Gastrocnemius medialis (tissue), 4 donors: ENCODE measurements around the gene SELENOO. TPM values are rescaled to one million over a fixed set of nuclear protein-coding genes. Genes with fewer than 3 reads are reported as not detected.

ENCODE experiments used
- ATAC-seq, 2 donors: fragments of 150-250 bp; one replicate each; pipeline ENCODE4 v1.9.1; 2016
- DNase-seq, 2 donors: peaks; one replicate each; pipeline ENCODE4 v3.0.0-alpha.2; 2019
- H3K27ac ChIP-seq, 4 donors: fragments of 200-600 bp; sonication (generic); 1 replicate in 1 of 4; 2 replicates in 3 of 4; pipeline ENCODE4 v1.5.1; 2016 to 2018; ENCODE audit warnings: mild to moderate bottlenecking in 2 of 4, moderate library complexity in 1 of 4
- H3K27me3 ChIP-seq, 3 donors: fragments of 200-600 bp; sonication (generic) in 2 of 3; 1 replicate in 1 of 3; 2 replicates in 2 of 3; pipeline versions ENCODE4 v1.5.1 to v1.6.0; 2016 to 2019; ENCODE audit warnings: mild to moderate bottlenecking in 1 of 3, moderate library complexity in 1 of 3
- H3K36me3 ChIP-seq, 2 donors: fragments of 200-600 bp; sonication (generic) in 1 of 2; one replicate each; pipeline ENCODE4 v1.5.1; 2017 to 2018
- H3K4me1 ChIP-seq, 2 donors: fragments of 200-600 bp; sonication (generic) in 1 of 2; one replicate each; pipeline ENCODE4 v1.5.1; 2016 to 2017; ENCODE audit warnings: mild to moderate bottlenecking in 2 of 2
- H3K4me3 ChIP-seq, 4 donors: fragments of 200-600 bp; sonication (generic) in 3 of 4; 1 replicate in 1 of 4; 2 replicates in 3 of 4; pipeline ENCODE4 v1.5.1; 2016 to 2019; ENCODE audit warnings: mild to moderate bottlenecking in 2 of 4
- H3K9me3 ChIP-seq, 3 donors: fragments of 200-600 bp; sonication (generic) in 2 of 3; 1 replicate in 1 of 3; 2 replicates in 2 of 3; pipeline ENCODE4 v1.5.1; 2016 to 2019
- POLR2A ChIP-seq, 2 donors: fragments of 450-650 bp; IDR thresholded peaks; one replicate each; pipeline ENCODE4 v1.6.1; 2017; ENCODE audit warnings: antibody characterized with exemption in 2 of 2, mild to moderate bottlenecking in 2 of 2, moderate library complexity in 2 of 2
- in situ Hi-C, 4 donors: fragments of 200-750 bp; cut with MboI; loops; one replicate each; pipeline versions ENCODE4 v1.15.0 to v1.8.0; 2017; ENCODE audit warnings: low sequenced_read_pairs in 4 of 4
- intact Hi-C: fragments of 100-400 bp; cut with DNase I; formaldehyde crosslinking; loops from one replicate; pipeline ENCODE4 v1.15.1; 2023; ENCODE audit warnings: low total_unique reads
- total RNA-seq, 4 donors: library from RNA; depleted of rRNA; stranded (reverse); fragments of >200 nt; gene quantifications; one replicate each; pipeline versions ENCODE4 v1.1.0 to v1.2.3, GENCODE V29; 2016
- TF ChIP-seq, protein P1 (sequence below), 5 experiments: fragments of 450-650 bp in 3 of 5; fragments of 200-600 bp in 2 of 5; sonication (generic) in 2 of 5; IDR thresholded peaks in 4 of 5; conservative IDR thresholded peaks in 1 of 5; 1 replicate in 4 of 5; 2 replicates in 1 of 5; pipeline ENCODE4 v1.5.1; 2016 to 2019; ENCODE audit warnings: antibody characterized with exemption in 5 of 5, mild to moderate bottlenecking in 3 of 5, moderate library complexity in 3 of 5

The SELENOO gene, protein sequence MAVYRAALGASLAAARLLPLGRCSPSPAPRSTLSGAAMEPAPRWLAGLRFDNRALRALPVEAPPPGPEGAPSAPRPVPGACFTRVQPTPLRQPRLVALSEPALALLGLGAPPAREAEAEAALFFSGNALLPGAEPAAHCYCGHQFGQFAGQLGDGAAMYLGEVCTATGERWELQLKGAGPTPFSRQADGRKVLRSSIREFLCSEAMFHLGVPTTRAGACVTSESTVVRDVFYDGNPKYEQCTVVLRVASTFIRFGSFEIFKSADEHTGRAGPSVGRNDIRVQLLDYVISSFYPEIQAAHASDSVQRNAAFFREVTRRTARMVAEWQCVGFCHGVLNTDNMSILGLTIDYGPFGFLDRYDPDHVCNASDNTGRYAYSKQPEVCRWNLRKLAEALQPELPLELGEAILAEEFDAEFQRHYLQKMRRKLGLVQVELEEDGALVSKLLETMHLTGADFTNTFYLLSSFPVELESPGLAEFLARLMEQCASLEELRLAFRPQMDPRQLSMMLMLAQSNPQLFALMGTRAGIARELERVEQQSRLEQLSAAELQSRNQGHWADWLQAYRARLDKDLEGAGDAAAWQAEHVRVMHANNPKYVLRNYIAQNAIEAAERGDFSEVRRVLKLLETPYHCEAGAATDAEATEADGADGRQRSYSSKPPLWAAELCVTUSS
- 10 to 100 TPM; 26.4 to 54.9 (median 34.0) TPM for total RNA-seq

DNA sequence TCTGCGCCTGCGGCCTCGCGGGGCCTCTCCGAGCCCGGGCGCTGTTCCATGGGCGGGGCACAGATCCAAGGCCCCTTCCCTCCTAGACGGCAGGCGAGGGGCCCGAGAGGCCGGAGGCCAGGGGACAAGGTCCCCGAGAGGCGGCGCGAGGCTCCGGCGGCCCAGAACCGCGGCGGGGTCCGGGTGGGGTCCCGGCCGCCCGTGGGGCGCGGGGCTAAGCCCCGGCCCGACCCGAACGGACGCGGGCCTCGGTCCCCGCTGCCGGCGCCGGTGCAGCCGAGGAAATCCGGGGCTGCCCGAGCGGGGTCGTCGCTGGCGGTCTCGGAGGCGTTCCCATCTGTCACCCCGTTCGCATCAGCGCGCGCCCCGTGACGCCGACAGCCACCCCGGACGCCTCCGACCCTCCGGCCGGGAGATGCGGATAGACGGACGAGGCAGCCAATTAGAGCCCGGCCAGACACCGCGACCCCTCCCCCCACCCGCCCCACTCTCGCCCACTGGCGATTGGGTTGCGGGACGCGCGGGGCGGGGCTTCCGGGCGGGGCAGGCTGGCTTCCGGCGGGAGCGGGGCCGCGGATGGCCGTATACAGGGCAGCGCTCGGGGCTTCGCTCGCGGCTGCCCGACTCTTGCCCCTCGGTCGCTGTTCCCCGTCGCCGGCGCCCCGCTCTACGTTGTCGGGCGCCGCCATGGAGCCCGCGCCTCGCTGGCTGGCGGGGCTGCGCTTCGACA lies at the start of gene SELENOO:
Gene SELENOO, plus strand, starts transcription at position 551 of the 730 bp plus-strand sequence. Its CDS starts 26 bp downstream, at position 577.
- ATAC-seq (peak; percentile 90 to 92), DNase-seq (peak; percentile 87 to 90)
- no peaks in the 10 kb centered on the region for H3K9me3 ChIP-seq
- H3K4me3 ChIP-seq, result peak within 1 kb of the TSS; percentile 60 to 91 (median 74)
- in situ Hi-C loops (loop anchor here in 1 of 4 donors (10.0 kb wide), 1 partner anchor 266 kb away; no protein-coding TSS in a partner anchor), intact Hi-C loops (loop anchor here (1.0 to 10.0 kb wide), 2 partner anchors 15 to 266 kb away; partner anchors contain the start of gene TRABD)
- H3K4me1 ChIP-seq, result peaks cover 29 to 32% of the 10 kb centered on the region in 2 donors
- TF ChIP-seq, protein P1, sequence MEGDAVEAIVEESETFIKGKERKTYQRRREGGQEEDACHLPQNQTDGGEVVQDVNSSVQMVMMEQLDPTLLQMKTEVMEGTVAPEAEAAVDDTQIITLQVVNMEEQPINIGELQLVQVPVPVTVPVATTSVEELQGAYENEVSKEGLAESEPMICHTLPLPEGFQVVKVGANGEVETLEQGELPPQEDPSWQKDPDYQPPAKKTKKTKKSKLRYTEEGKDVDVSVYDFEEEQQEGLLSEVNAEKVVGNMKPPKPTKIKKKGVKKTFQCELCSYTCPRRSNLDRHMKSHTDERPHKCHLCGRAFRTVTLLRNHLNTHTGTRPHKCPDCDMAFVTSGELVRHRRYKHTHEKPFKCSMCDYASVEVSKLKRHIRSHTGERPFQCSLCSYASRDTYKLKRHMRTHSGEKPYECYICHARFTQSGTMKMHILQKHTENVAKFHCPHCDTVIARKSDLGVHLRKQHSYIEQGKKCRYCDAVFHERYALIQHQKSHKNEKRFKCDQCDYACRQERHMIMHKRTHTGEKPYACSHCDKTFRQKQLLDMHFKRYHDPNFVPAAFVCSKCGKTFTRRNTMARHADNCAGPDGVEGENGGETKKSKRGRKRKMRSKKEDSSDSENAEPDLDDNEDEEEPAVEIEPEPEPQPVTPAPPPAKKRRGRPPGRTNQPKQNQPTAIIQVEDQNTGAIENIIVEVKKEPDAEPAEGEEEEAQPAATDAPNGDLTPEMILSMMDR (IDR thresholded peaks at IDR 0.05 in 4 of 5, conservative IDR thresholded peaks at IDR 0.05 in 1 of 5), result no peak
- TF ChIP-seq POLR2A (IDR thresholded peaks at IDR 0.05), result peak; percentile 94 to 98
- H3K27ac ChIP-seq, result peak within 1 kb of the TSS; percentile 70 to 89 (median 82)
- H3K36me3 ChIP-seq, result peaks cover 0 to 21% of the 10 kb centered on the region in 2 donors
- no peaks in the 10 kb centered on the region for H3K27me3 ChIP-seq

DNA sequence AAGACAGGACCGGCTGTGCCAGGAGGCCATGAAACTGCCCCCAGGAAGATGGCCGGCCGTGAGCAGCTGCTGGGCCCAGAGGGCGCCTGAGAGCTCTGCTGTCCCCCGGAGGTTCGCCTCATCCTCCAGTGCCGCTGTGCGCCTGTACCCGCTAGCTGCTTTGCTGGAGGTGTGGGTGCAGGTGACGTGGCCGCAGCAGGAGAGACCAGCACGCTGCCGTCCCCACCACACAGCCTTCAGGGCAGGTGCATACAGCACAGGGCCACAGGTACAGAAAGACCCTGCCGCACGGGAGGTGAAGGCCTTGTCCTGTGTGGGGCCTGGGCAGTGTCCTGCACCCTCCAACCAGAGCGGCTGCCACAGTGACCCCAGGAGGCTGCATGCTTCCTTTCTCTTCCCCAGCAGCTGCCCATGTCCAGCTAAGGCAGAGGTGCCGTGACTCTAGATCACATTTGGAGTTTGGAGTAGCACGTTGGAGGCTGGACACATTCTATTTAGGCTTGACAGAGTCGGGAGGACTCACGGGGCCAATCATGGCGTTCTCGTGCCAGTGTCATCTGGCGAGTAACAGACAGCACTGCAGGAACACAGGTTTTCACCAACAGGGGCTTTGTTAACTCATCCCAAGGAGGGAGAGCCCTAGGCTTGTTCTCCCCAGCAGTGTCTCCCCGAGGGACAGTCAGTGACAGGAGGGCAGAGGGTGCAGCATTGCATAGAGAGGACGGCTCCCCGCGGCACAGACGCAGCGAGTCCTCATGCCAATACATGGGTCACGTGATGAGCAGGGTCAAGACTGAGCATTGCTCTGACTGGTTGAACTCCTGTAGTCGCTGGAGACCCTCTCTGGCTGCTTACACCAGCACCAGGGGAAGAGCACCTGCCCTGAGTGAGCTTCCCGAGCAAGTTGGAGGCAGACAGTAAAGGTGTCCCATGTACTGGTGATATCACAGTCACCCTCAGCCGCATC lies 49.0 kb upstream of the SELENOO start:
- intact Hi-C loops (no loop called here), in situ Hi-C loops (no loop called here)
- TF ChIP-seq, protein P1 (IDR thresholded peaks at IDR 0.05 in 4 of 5, conservative IDR thresholded peaks at IDR 0.05 in 1 of 5), result no peak
- no peak for TF ChIP-seq POLR2A (IDR thresholded peaks at IDR 0.05)
- H3K4me1 ChIP-seq, result no peaks in the 10 kb centered on the region
- no peak for DNase-seq
- no peaks in the 10 kb centered on the region for H3K9me3 ChIP-seq
- ATAC-seq, result no peak
- no peaks in the 10 kb centered on the region for H3K27me3 ChIP-seq
- H3K4me3 ChIP-seq, result no peak overlapping the region
- no peak overlapping the region for H3K27ac ChIP-seq
- no peaks in the 10 kb centered on the region for H3K36me3 ChIP-seq

DNA sequence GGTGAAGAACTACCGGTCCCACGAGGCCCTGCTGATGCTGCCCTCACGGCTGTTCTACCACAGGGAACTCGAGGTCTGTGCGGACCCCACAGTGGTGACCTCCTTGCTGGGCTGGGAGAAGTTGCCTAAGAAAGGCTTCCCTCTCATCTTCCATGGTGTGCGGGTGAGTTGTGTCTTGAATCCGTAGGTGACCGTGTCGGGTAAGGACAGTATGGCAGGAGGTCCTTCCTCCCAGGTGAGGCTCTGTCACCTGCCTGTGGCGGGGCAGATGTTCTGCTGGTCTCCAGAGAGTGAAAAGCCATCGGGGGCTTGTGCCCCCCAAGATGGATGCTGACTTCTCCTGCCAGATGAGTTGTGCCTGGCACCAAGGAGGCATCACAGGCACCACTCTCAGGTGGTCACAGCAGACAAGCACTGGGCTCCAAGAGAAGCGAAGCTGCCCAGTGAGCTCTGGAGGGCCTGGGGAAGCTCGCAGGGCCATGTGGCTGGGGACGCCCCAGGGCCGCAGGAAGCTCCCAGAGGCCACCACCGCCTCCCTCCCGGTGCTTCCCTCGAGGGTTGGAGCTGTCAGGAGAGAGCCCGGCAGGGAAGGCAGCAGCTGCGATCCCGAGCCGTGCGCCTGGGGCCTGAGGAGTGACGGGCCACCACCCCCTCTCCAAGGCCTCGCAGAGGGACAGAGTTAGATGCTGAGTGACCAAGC lies 47.6 kb upstream of the SELENOO start:
- Histone ChIP-seq H3K27me3 (peaks cover 0 to 5% (median 0%) of the 10 kb centered on the region in 3 donors), H3K36me3 (no peaks in the 10 kb centered on the region), H3K4me1 (no peaks in the 10 kb centered on the region), H3K4me3 (no peak overlapping the region), H3K9me3 (no peaks in the 10 kb centered on the region), H3K27ac (no peak overlapping the region)
- intact Hi-C loops (no loop called here), in situ Hi-C loops (no loop called here)
- TF ChIP-seq, protein P1 (IDR thresholded peaks at IDR 0.05 in 4 of 5, conservative IDR thresholded peaks at IDR 0.05 in 1 of 5), result no peak
- no peak for TF ChIP-seq POLR2A (IDR thresholded peaks at IDR 0.05)
- ATAC-seq (no peak), DNase-seq (no peak)
